IPS-18a (cell line): ENCODE results near the gene COBLL1.
"Not testable (repeated sequence)": the region's sequence is repeated elsewhere in the genome, so short reads cannot be mapped to it uniquely, and the experiment has no call there.

Source experiments
- H3K27ac ChIP-seq: one replicate; pipeline ENCODE4 v1.5.1; 2013; ENCODE audit warnings: low read length
- H3K27me3 ChIP-seq: one replicate; pipeline ENCODE4 v1.6.1; 2013; ENCODE audit warnings: mild to moderate bottlenecking, low read length; ENCODE audit not compliant: control insufficient read depth, insufficient read depth
- H3K36me3 ChIP-seq: one replicate; pipeline ENCODE4 v1.6.1; 2013; ENCODE audit warnings: low read depth, low read length; ENCODE audit not compliant: control insufficient read depth
- H3K4me1 ChIP-seq: one replicate; pipeline ENCODE4 v1.6.1; 2013; ENCODE audit warnings: low read depth, low read length; ENCODE audit not compliant: control insufficient read depth
- H3K4me3 ChIP-seq: one replicate; pipeline ENCODE4 v1.5.1; 2013; ENCODE audit warnings: low read length
- H3K9ac ChIP-seq: one replicate; pipeline ENCODE4 v1.6.1; 2013; ENCODE audit warnings: mild to moderate bottlenecking, low read length, moderate library complexity
- H3K9me3 ChIP-seq: one replicate; pipeline ENCODE4 v1.6.1; 2013; ENCODE audit warnings: low read depth, low read length; ENCODE audit not compliant: control insufficient read depth

Gene COBLL1

DNA sequence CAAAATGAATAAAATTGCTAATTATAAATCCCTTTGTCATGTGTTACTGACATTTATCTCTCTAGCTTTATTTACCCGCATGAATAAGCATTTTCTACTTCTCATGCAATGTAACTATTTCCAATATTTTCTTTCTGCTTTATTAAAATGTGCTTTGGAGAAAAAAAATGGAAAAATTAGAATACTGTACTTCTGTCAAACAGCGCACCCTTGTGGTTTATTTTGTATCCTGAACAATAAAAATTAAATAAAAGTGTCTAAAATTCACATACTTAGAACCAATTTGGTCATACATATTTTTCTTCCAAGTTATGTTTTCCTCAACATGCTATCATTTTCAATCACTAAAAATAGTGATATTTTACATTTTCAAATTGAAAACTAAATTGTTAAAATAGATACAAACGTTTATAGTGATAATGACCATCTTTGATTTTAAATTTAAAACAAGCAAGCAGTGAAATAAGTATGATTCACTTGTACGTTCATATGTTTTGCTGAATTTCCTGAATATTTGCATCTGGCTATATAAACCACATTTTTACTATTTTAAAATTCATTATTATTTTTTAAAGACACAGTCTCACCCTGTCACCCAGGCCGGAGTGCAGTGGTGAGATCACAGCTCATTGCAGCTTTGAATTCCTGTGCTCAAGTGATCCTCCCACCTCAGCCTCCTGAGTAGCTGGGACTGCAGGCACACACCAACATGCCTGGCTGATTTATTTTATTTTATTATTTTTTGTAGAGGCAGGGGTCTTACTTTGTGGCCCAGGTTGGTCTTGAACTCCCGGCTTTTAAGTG, 124.4 kb downstream of the COBLL1 start:
- no peaks in the 10 kb centered on the region for H3K36me3 ChIP-seq
- no peaks in the 10 kb centered on the region for H3K4me1 ChIP-seq
- no peak overlapping the region for H3K4me3 ChIP-seq
- H3K27ac ChIP-seq, result no peak overlapping the region
- H3K9me3 ChIP-seq, result no peaks in the 10 kb centered on the region
- no peaks in the 10 kb centered on the region for H3K27me3 ChIP-seq
- H3K9ac ChIP-seq, result no peak overlapping the region

DNA sequence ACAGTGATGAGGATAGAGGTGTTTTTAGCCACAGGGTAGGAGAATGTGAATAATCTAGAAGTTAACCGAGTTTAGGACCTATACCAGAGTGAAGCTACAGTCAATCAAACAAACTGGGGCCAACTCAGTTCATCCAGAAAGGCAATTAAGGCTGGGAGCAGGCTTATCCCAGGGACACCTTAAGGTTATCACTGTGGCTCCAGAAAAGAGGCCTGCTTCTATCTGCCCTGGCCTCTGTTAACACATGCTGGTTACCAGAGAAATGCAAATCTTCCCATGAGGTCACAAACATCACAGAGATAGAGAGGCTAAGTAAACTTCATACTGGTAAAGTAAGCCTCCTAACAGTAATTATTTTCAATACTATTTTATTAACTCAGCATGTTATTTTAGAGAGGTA, 127.2 kb downstream of the COBLL1 start:
- H3K9ac ChIP-seq, result no peak overlapping the region
- no peak overlapping the region for H3K4me3 ChIP-seq
- no peaks in the 10 kb centered on the region for H3K9me3 ChIP-seq
- no peaks in the 10 kb centered on the region for H3K4me1 ChIP-seq
- H3K27me3 ChIP-seq, result no peaks in the 10 kb centered on the region
- no peak overlapping the region for H3K27ac ChIP-seq
- no peaks in the 10 kb centered on the region for H3K36me3 ChIP-seq

GRCh38 chr2:164711766-164712138, 129.9 kb downstream of the COBLL1 start:
- no peaks in the 10 kb centered on the region for H3K9me3 ChIP-seq
- no peak overlapping the region for H3K27ac ChIP-seq
- H3K27me3 ChIP-seq, result no peaks in the 10 kb centered on the region
- H3K4me1 ChIP-seq, result no peaks in the 10 kb centered on the region
- H3K9ac ChIP-seq, result no peak overlapping the region
- H3K36me3 ChIP-seq, result no peaks in the 10 kb centered on the region
- no peak overlapping the region for H3K4me3 ChIP-seq

DNA sequence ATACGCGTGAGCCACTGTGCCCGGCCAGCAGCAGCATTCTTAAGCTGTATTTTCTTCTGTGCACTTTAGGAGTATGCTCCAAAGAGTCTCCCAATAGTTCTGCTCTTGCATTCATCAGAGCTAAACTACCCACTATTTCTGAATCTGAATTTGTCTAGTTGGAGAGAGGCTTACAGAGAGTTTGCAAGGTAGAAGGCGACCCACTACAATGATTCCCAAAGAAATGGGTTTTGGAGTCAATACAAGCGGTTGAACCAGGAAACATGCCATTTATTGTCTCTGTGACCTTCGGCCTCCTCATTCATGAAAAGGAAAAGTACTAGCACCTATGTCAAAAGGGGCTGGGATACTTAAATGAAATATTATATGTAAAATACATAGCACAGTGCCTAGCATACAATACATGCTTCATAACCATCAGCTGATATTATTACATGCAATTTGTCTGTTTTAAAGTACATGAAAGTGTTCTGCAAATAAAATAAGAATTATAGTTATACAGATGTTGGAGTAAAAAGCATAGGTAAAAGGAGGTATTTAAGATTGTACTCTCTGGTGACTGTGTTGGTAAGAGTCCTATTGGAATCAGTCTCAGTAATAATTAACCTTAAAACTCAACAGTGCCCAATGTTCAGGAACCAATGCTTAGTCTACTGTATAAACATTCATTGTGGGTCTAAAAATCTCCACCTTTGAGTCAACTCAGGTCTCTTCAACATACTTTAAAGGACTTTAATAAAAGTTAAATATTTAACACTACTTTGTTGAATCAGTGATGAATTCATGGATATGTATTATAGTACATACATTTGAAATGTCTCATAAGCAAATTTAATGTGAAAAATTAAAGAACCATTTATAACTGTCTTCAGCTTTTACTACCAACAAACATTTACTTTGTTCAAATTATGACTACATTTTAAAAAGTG, 130.5 kb downstream of the COBLL1 start:
- Histone ChIP-seq H3K4me3 (no peak overlapping the region), H3K27me3 (no peaks in the 10 kb centered on the region), H3K9me3 (no peaks in the 10 kb centered on the region), H3K27ac (no peak overlapping the region), H3K36me3 (no peaks in the 10 kb centered on the region), H3K9ac (no peak overlapping the region), H3K4me1 (no peaks in the 10 kb centered on the region)

GRCh38 chr2:164710252-164710836, 131.3 kb downstream of the COBLL1 start:
- not testable (repeated sequence) for H3K9me3 ChIP-seq, H3K9ac ChIP-seq, H3K36me3 ChIP-seq, H3K27ac ChIP-seq, H3K4me3 ChIP-seq, H3K27me3 ChIP-seq, H3K4me1 ChIP-seq

- no peaks in the 10 kb centered on the region for H3K27me3 ChIP-seq
- no peak overlapping the region for H3K27ac ChIP-seq
- H3K9me3 ChIP-seq, result no peaks in the 10 kb centered on the region
- no peaks in the 10 kb centered on the region for H3K4me1 ChIP-seq
- H3K4me3 ChIP-seq, result no peak overlapping the region
- H3K36me3 ChIP-seq, result no peaks in the 10 kb centered on the region
- H3K9ac ChIP-seq, result no peak overlapping the region
These were observed 135.1 kb downstream of the COBLL1 start for GRCh38 chr2:164706522-164706921.

DNA sequence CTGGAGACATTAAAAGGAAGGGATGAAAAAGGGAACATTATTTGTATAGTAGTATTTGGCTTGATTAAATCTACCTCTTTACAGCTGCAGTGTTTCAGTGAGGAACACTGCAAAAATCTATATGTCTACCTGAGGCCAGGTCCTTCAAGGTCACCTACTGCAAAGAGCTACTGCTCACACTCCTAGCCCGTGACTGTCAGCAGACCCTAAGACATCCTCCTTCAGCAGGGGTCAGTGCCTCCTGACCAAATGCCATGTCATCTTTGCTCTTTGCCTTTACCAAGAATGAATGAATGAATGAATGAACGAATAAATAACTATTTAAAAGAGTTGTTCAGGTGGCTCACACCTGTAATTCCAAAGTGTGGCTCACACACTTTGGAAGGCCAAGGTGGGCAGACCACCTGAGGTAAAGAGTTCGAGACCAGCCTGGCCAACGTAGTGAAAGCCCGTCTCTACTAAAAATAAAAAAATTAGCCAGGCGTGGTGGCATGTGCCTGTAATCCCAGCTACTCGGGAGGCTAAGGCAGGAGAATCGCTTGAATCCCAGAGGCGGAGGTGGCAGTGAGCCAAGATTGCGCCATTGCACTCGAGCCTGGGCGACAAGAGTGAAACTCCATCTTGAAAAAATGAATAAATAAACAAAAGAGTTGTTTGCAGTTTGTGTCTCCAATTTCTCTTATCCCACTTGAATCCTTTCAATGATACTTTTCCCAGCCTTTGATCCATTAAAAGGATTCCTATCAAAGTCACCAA, 136.0 kb downstream of the COBLL1 start:
- H3K4me1 ChIP-seq, result no peaks in the 10 kb centered on the region
- H3K36me3 ChIP-seq, result no peaks in the 10 kb centered on the region
- H3K9ac ChIP-seq, result no peak overlapping the region
- H3K27ac ChIP-seq, result no peak overlapping the region
- no peak overlapping the region for H3K4me3 ChIP-seq
- no peaks in the 10 kb centered on the region for H3K27me3 ChIP-seq
- H3K9me3 ChIP-seq, result no peaks in the 10 kb centered on the region

- H3K27me3 ChIP-seq, result no peaks in the 10 kb centered on the region
- no peak overlapping the region for H3K27ac ChIP-seq
- no peak overlapping the region for H3K4me3 ChIP-seq
- no peaks in the 10 kb centered on the region for H3K36me3 ChIP-seq
- no peak overlapping the region for H3K9ac ChIP-seq
- H3K9me3 ChIP-seq, result no peaks in the 10 kb centered on the region
- H3K4me1 ChIP-seq, result no peaks in the 10 kb centered on the region
These were observed 137.5 kb downstream of the COBLL1 start for GRCh38 chr2:164703915-164704706.

DNA sequence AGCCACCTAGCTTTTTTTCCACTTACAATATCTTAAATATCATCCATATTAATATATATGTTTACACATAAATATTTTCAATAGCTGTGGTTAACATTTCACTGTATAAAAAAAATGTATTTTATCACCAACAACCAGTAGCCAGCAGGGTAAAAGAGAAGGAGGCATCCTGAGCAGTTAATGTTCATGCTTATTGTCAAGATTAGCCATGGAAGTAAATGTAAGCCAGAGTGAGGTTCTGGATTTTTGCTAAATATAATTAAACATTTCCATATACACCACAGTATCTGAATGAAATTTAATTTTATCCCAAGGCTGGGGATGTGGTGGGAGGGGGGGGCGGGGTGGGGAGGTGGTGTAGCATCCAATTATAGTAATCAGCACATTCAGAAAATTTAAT, 140.1 kb downstream of the COBLL1 start:
- H3K27ac ChIP-seq, result no peak overlapping the region
- H3K4me1 ChIP-seq, result no peaks in the 10 kb centered on the region
- no peak overlapping the region for H3K4me3 ChIP-seq
- no peaks in the 10 kb centered on the region for H3K36me3 ChIP-seq
- H3K9ac ChIP-seq, result no peak overlapping the region
- no peaks in the 10 kb centered on the region for H3K9me3 ChIP-seq
- no peaks in the 10 kb centered on the region for H3K27me3 ChIP-seq

DNA sequence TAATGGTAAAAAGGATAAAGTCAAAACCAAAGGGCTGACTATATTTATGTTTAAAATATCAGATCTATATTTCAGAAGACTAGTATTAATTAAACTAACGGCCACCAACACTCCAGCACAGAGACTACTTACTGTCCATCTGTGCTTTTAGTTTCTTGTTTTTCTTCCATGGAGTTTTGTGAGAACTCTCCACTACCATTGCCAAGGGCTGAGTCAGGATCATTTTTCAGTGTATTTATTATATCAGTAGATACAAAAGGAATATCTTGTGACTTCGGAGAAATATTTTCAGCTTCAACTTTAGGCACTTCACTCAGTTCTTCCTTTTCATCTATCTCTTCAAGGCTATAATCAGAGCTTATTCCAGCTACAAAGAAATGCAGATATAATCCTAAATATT, 141.2 kb downstream of the COBLL1 start:
- H3K9me3 ChIP-seq, result no peaks in the 10 kb centered on the region
- no peak overlapping the region for H3K9ac ChIP-seq
- H3K4me1 ChIP-seq, result no peaks in the 10 kb centered on the region
- no peaks in the 10 kb centered on the region for H3K36me3 ChIP-seq
- no peak overlapping the region for H3K27ac ChIP-seq
- H3K4me3 ChIP-seq, result no peak overlapping the region
- H3K27me3 ChIP-seq, result no peaks in the 10 kb centered on the region
